ENCODE results near the gene NUCB1.
A peak's percentile ranks its signal among the peaks of the same experiment; 100 is the strongest.

Gene NUCB1

GRCh38 chr19:48964205-48965039 is 64.3 kb downstream of the NUCB1 start:
- Histone ChIP-seq H3K4me2 (ENCODE audit: low read length) (peak overlapping the region; percentile 65), H3K9ac (no peak overlapping the region), H2AFZ (peak overlapping the region; percentile 59), H3K27ac (peak overlapping the region; percentile 29), H3K79me2 (peaks cover 5% of the 10 kb centered on the region), H3K27me3 (ENCODE audit: control insufficient read depth, insufficient read depth, low read length) (no peaks in the 10 kb centered on the region), H3K9me3 (ENCODE audit: control insufficient read depth, low read length) (no peaks in the 10 kb centered on the region), H3K36me3 (ENCODE audit: control insufficient read depth, insufficient read depth, low read length) (no peaks in the 10 kb centered on the region), H3K4me3 (ENCODE audit: low read depth, low read length) (peak overlapping the region; percentile 25), H3K4me1 (peaks cover 35% of the 10 kb centered on the region)
- TF ChIP-seq, protein P1, sequence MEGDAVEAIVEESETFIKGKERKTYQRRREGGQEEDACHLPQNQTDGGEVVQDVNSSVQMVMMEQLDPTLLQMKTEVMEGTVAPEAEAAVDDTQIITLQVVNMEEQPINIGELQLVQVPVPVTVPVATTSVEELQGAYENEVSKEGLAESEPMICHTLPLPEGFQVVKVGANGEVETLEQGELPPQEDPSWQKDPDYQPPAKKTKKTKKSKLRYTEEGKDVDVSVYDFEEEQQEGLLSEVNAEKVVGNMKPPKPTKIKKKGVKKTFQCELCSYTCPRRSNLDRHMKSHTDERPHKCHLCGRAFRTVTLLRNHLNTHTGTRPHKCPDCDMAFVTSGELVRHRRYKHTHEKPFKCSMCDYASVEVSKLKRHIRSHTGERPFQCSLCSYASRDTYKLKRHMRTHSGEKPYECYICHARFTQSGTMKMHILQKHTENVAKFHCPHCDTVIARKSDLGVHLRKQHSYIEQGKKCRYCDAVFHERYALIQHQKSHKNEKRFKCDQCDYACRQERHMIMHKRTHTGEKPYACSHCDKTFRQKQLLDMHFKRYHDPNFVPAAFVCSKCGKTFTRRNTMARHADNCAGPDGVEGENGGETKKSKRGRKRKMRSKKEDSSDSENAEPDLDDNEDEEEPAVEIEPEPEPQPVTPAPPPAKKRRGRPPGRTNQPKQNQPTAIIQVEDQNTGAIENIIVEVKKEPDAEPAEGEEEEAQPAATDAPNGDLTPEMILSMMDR (IDR thresholded peaks at IDR 0.05) = no peak

DNA sequence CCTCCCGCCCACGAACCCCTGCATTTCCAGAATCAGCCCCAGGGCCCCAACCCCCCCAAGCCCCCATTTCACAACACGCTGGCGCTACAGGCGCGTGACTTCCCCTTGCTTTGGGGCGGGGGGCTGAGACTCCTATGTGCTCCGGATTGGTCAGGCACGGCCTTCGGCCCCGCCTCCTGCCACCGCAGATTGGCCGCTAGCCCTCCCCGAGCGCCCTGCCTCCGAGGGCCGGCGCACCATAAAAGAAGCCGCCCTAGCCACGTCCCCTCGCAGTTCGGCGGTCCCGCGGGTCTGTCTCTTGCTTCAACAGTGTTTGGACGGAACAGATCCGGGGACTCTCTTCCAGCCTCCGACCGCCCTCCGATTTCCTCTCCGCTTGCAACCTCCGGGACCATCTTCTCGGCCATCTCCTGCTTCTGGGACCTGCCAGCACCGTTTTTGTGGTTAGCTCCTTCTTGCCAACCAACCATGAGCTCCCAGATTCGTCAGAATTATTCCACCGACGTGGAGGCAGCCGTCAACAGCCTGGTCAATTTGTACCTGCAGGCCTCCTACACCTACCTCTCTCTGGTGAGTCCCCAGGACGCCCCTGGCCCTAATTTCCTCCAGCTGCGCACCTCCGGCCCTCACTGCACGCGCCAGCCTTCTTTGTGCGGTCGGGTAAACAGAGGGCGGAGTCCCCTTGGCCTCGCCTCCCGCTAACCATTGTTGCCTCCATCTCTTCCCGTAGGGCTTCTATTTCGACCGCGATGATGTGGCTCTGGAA is 65.1 kb downstream of the NUCB1 start, which contains the start of gene FTL:
TSS of gene FTL (plus strand) at position 270 of the 766 bp plus-strand sequence. CDS start at position 469, 199 bp downstream.
- Histone ChIP-seq H3K27me3 (ENCODE audit: control insufficient read depth, insufficient read depth, low read length) (no peaks in the 10 kb centered on the region), H3K36me3 (ENCODE audit: control insufficient read depth, insufficient read depth, low read length) (no peaks in the 10 kb centered on the region), H3K27ac (peak within 1 kb of the TSS; percentile 93), H3K9ac (peak within 1 kb of the TSS; percentile 86), H3K4me1 (peaks cover 35% of the 10 kb centered on the region), H3K79me2 (peaks cover 5% of the 10 kb centered on the region), H2AFZ (peak within 1 kb of the TSS; percentile 59), H3K9me3 (ENCODE audit: control insufficient read depth, low read length) (no peaks in the 10 kb centered on the region), H3K4me3 (ENCODE audit: low read depth, low read length) (peak within 1 kb of the TSS; percentile 94), H3K4me2 (ENCODE audit: low read length) (peak within 1 kb of the TSS; percentile 100)
- TF ChIP-seq, protein P1 (IDR thresholded peaks at IDR 0.05) = no peak

- Histone ChIP-seq H3K9me3 (ENCODE audit: control insufficient read depth, low read length) (no peaks in the 10 kb centered on the region), H3K4me2 (ENCODE audit: low read length) (peak overlapping the region; percentile 100), H3K27me3 (ENCODE audit: control insufficient read depth, insufficient read depth, low read length) (no peaks in the 10 kb centered on the region), H3K79me2 (peaks cover 5% of the 10 kb centered on the region), H3K9ac (peak overlapping the region; percentile 86), H3K27ac (peak overlapping the region; percentile 93), H3K36me3 (ENCODE audit: control insufficient read depth, insufficient read depth, low read length) (no peaks in the 10 kb centered on the region), H3K4me1 (peaks cover 35% of the 10 kb centered on the region), H2AFZ (peak overlapping the region; percentile 57), H3K4me3 (ENCODE audit: low read depth, low read length) (peak overlapping the region; percentile 94)
- TF ChIP-seq, protein P1 (IDR thresholded peaks at IDR 0.05) = no peak
Observed at GRCh38 chr19:48965806-48966540, 65.9 kb downstream of the NUCB1 start.

GRCh38 chr19:48966541-48967345 is 66.6 kb downstream of the NUCB1 start:
- peak overlapping the region; percentile 100 for H3K4me2 ChIP-seq (ENCODE audit: low read length)
- H3K4me3 ChIP-seq (ENCODE audit: low read depth, low read length) = peak overlapping the region; percentile 94
- H3K9me3 ChIP-seq (ENCODE audit: control insufficient read depth, low read length) = no peaks in the 10 kb centered on the region
- H3K4me1 ChIP-seq = peaks cover 35% of the 10 kb centered on the region
- H2AFZ ChIP-seq = no peak overlapping the region
- H3K9ac ChIP-seq = no peak overlapping the region
- TF ChIP-seq, protein P1 (IDR thresholded peaks at IDR 0.05) = no peak
- H3K27me3 ChIP-seq (ENCODE audit: control insufficient read depth, insufficient read depth, low read length) = no peaks in the 10 kb centered on the region
- H3K27ac ChIP-seq = peak overlapping the region; percentile 18
- peaks cover 5% of the 10 kb centered on the region for H3K79me2 ChIP-seq
- no peaks in the 10 kb centered on the region for H3K36me3 ChIP-seq (ENCODE audit: control insufficient read depth, insufficient read depth, low read length)
